HG03469 (cell line): ENCODE measurements around the gene PPFIA2.
"Not testable (repeated sequence)": the region's sequence is repeated elsewhere in the genome, so short reads cannot be mapped to it uniquely, and the experiment has no call there.

Source experiments
- ATAC-seq: cut with Tn5 transposase; IDR thresholded peaks from one replicate; pipeline ENCODE4 v1.9.1; 2021; ENCODE audit warnings: mild to moderate bottlenecking, moderate library complexity, moderate number of reproducible peaks; ENCODE audit not compliant: unreplicated experiment

The PPFIA2 gene

DNA sequence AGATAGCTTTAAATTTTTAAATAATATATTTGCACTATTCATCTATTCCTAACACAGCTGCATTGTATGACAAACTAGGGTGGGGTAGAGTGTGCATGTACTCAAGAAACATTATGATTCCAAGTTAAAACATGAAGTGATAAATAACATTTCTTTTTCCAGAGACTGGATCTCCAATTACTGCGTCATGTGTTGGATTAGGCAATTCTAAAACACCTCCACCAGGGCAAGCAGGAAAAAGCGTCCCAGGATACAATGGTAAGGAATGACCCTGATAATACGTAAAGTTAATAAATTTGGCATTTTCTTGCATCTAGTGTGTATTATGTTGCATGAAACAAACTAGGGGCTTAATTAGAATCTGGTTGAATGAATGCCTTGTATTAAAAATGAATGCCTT, 542.4 kb downstream of the PPFIA2 start:
- ATAC-seq, result no peak

DNA sequence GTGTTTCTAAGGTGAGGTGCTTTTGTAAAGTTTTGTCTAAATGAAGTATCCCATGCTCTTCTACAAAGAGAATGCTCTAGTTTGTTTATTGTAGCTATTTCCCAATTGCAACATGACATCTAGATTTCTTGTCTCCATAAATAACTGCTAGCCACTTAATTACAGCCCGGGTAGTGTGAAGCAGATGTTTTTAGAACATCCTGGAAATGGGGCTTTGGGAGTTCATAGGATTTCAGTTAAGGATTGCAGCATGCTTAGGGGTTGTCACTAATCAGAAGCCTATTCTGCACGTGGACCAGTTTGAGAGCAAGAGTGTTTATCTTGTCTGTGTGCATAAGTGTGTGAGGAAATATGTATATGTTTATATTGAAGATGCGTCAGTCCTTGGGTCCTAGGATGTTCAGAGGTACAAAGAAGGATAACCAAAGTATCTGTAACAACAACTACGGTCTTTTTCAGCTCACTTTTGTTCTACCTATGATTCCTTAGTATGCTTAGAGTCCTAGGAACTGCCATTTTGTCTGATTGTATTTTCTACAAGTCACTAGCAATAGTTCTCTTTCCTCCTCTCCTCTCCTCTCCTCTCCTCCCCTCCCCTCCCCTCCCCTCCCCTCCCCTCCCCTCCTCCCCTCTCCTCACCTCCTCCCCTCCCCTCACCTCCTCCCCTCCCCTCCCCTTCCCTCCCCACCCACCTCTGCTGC, 546.0 kb downstream of the PPFIA2 start:
- ATAC-seq, result no peak

- no peak for ATAC-seq
Measured at GRCh38 chr12:81211306-81211705, 547.8 kb downstream of the PPFIA2 start.

GRCh38 chr12:81209772-81210225, 549.4 kb downstream of the PPFIA2 start:
- not testable (repeated sequence) for ATAC-seq

DNA sequence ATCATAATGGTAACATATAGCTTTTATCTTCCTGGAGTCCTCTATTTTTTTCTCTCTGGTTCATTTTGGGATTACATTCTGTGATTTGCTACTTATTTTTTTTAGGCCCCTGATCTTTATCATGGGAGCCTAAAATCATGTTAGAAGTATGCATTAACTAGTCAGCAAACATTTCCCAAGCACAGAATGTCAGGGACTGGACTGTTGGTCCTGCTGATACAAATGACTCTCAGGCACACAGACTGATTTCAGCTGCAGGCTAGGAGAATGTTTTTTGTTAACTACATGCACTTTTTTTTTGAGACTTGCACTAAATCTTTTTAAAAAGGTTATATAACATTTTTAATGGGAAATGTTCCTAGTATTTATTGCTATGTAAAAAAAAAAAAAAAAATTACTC, 550.1 kb downstream of the PPFIA2 start:
- no peak for ATAC-seq

- ATAC-seq, result no peak
Measured at GRCh38 chr12:81208187-81208911, 550.8 kb downstream of the PPFIA2 start.
